ENCODE results near the gene RHO. TPM values are rescaled to one million over a fixed set of nuclear protein-coding genes. Genes with fewer than 3 reads are reported as not detected.

Gene RHO
- total RNA-seq, 1 experiment from 2014 or later, result not detected

DNA sequence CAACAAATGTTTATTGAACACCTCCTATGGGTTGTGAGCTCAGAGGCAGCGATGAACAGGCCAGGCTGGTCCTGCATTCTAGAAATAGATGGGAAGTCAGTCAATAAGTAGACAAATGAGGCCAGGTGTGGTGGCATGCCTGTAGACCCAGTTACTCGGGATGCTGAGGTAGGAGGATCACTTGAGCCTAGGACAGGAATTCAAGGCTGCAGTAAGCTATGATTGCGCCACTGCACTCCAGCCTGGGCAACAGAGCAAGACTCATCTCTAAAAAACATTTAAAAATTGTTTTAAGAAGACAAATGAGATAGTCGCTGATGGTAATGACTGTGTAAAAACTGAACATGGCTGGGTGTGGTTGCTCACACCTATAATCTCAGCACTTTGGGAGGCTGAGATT is 4.4 kb upstream of the RHO start:
- Histone ChIP-seq H3K9me2 (replicated peaks; ENCODE audit: low read length) (no peaks in the 10 kb centered on the region), H3K27ac (ENCODE audit: low read length) (no peak overlapping the region), H2AFZ (ENCODE audit: low read length) (no peak overlapping the region), H3K9ac (ENCODE audit: low read length) (no peak overlapping the region), H3K4me2 (ENCODE audit: low read length) (no peak overlapping the region), H3K4me3 (ENCODE audit: low read length) (no peak overlapping the region), H3K36me3 (ENCODE audit: low read depth, low read length) (no peaks in the 10 kb centered on the region), H4K20me1 (ENCODE audit: low read length) (no peaks in the 10 kb centered on the region), H3F3A (ENCODE audit: low read length, unreplicated experiment) (no peaks in the 10 kb centered on the region), H3K4me1 (ENCODE audit: insufficient read depth, low read length) (no peaks in the 10 kb centered on the region), H3K79me2 (ENCODE audit: low read length) (no peaks in the 10 kb centered on the region), H3K27me3 (ENCODE audit: low read length) (no peaks in the 10 kb centered on the region), H3K9me3 (ENCODE audit: low read length) (no peaks in the 10 kb centered on the region)
- TF ChIP-seq, protein P1, sequence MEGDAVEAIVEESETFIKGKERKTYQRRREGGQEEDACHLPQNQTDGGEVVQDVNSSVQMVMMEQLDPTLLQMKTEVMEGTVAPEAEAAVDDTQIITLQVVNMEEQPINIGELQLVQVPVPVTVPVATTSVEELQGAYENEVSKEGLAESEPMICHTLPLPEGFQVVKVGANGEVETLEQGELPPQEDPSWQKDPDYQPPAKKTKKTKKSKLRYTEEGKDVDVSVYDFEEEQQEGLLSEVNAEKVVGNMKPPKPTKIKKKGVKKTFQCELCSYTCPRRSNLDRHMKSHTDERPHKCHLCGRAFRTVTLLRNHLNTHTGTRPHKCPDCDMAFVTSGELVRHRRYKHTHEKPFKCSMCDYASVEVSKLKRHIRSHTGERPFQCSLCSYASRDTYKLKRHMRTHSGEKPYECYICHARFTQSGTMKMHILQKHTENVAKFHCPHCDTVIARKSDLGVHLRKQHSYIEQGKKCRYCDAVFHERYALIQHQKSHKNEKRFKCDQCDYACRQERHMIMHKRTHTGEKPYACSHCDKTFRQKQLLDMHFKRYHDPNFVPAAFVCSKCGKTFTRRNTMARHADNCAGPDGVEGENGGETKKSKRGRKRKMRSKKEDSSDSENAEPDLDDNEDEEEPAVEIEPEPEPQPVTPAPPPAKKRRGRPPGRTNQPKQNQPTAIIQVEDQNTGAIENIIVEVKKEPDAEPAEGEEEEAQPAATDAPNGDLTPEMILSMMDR (conservative IDR thresholded peaks at IDR 0.05; ENCODE audit: low read depth, low read length), result no peak
- TF ChIP-seq EZH2 (IDR thresholded peaks at IDR 0.05; ENCODE audit: low read length, unreplicated experiment) (no peak), EZH2phosphoT487 (IDR thresholded peaks at IDR 0.05; ENCODE audit: borderline replicate concordance, low read length) (no peak)
- ATAC-seq (no peak), DNase-seq (no peak)
- POLR2A ChIA-PET (ENCODE audit: unreplicated experiment), result interaction anchor here (0.7 kb wide), 1 partner anchor 586 kb away, joined by 3 read pairs; no protein-coding TSS in a partner anchor
- intact Hi-C loops (cut with micrococcal nuclease), result no loop called here
- BruUV-seq (replicated peaks), result no TSS peak
- CTCF ChIA-PET, result no interaction called here

DNA sequence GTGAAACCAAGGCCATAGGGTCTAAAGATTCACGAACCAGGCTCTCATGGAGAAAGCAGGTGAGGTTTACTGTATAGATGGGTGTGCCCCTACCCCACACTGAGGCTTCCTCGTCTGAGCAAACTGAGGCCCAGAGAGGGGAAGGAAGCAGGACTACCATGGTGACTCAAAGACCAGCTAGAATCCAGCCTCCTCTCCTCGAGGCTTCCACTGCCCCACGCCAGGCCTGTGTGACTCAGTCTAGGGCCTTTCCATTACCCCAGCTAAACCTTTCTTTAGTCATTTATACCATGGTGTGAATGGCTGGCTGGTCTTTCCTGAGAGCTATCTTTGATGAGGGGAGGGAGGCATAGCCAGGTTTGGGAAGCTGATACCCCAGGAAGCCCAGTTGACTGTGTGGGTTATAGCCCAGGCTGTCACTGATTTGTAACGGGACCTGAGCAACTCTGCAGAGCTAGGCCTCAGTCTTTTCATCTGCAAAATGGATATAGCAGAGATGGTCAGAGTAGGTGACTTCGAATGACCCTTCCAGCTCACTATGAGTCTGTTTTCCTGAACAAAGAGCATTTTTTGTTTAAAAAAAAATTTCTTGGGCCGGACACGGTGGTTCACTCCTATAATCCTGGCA is 3.0 kb upstream of the RHO start:
- no peak overlapping the region for H3K4me3 ChIP-seq (ENCODE audit: low read length)
- no peaks in the 10 kb centered on the region for H3K4me1 ChIP-seq (ENCODE audit: insufficient read depth, low read length)
- H3K9me3 ChIP-seq (ENCODE audit: low read length), result no peaks in the 10 kb centered on the region
- ChIA-PET POLR2A (ENCODE audit: unreplicated experiment) (no interaction called here), CTCF (no interaction called here)
- H3F3A ChIP-seq (ENCODE audit: low read length, unreplicated experiment), result no peaks in the 10 kb centered on the region
- no peaks in the 10 kb centered on the region for H4K20me1 ChIP-seq (ENCODE audit: low read length)
- ATAC-seq (no peak), DNase-seq (no peak)
- no peaks in the 10 kb centered on the region for H3K79me2 ChIP-seq (ENCODE audit: low read length)
- H3K36me3 ChIP-seq (ENCODE audit: low read depth, low read length), result no peaks in the 10 kb centered on the region
- no peaks in the 10 kb centered on the region for H3K27me3 ChIP-seq (ENCODE audit: low read length)
- TF ChIP-seq EZH2phosphoT487 (IDR thresholded peaks at IDR 0.05; ENCODE audit: borderline replicate concordance, low read length), result no peak
- TF ChIP-seq, protein P1 (conservative IDR thresholded peaks at IDR 0.05; ENCODE audit: low read depth, low read length), result no peak
- no peak for TF ChIP-seq EZH2 (IDR thresholded peaks at IDR 0.05; ENCODE audit: low read length, unreplicated experiment)
- H3K9ac ChIP-seq (ENCODE audit: low read length), result no peak overlapping the region
- intact Hi-C loops (cut with micrococcal nuclease), result no loop called here
- no peak overlapping the region for H2AFZ ChIP-seq (ENCODE audit: low read length)
- no peak overlapping the region for H3K27ac ChIP-seq (ENCODE audit: low read length)
- BruUV-seq (replicated peaks), result no TSS peak
- no peak overlapping the region for H3K4me2 ChIP-seq (ENCODE audit: low read length)
- H3K9me2 ChIP-seq (replicated peaks; ENCODE audit: low read length), result no peaks in the 10 kb centered on the region

DNA sequence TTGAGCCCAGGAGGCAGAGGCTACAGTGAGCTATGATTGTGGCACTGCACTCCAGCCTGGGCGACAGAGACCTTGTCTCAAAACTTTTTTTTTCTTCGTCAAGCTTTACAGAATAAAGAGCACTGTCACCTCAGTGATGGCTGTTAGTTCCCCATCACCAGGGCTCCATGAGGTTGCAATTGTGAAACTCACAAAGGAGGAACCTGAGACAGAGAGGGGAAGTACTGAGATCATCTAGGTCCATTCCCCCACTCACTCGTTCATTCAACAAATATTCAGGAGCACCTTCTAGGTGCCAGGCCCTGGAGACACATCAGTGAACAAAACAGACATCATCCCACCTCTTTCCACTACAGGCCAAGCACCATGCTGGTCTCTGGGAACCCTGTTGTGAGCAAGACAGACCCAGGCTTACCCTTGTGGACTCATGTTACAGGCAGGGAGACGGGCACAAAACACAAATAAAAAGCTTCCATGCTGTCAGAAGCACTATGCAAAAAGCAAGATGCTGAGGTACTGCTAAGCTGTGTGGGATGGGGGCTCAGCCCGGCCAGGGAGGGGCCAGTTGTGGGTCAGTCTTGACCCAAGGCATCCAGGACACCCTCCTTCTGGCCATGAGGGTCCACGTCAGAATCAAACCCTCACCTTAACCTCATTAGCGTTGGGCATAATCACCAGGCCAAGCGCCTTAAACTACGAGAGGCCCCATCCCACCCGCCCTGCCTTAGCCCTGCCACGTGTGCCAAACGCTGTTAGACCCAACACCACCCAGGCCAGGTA is 2.1 kb upstream of the RHO start:
- H4K20me1 ChIP-seq (ENCODE audit: low read length), result no peaks in the 10 kb centered on the region
- H3K9me2 ChIP-seq (replicated peaks; ENCODE audit: low read length), result no peaks in the 10 kb centered on the region
- ChIA-PET CTCF (no interaction called here), POLR2A (ENCODE audit: unreplicated experiment) (no interaction called here)
- H3K9me3 ChIP-seq (ENCODE audit: low read length), result no peaks in the 10 kb centered on the region
- no peak overlapping the region for H3K27ac ChIP-seq (ENCODE audit: low read length)
- DNase-seq, result no peak
- H3K4me2 ChIP-seq (ENCODE audit: low read length), result no peak overlapping the region
- H3K9ac ChIP-seq (ENCODE audit: low read length), result no peak overlapping the region
- H3K27me3 ChIP-seq (ENCODE audit: low read length), result no peaks in the 10 kb centered on the region
- no peak overlapping the region for H2AFZ ChIP-seq (ENCODE audit: low read length)
- no TSS peak for BruUV-seq (replicated peaks)
- TF ChIP-seq, protein P1 (conservative IDR thresholded peaks at IDR 0.05; ENCODE audit: low read depth, low read length), result no peak
- TF ChIP-seq EZH2phosphoT487 (IDR thresholded peaks at IDR 0.05; ENCODE audit: borderline replicate concordance, low read length) (no peak), EZH2 (IDR thresholded peaks at IDR 0.05; ENCODE audit: low read length, unreplicated experiment) (no peak)
- H3F3A ChIP-seq (ENCODE audit: low read length, unreplicated experiment), result no peaks in the 10 kb centered on the region
- intact Hi-C loops (cut with micrococcal nuclease), result no loop called here
- no peak overlapping the region for H3K4me3 ChIP-seq (ENCODE audit: low read length)
- ATAC-seq, result no peak
- H3K36me3 ChIP-seq (ENCODE audit: low read depth, low read length), result no peaks in the 10 kb centered on the region
- no peaks in the 10 kb centered on the region for H3K79me2 ChIP-seq (ENCODE audit: low read length)
- no peaks in the 10 kb centered on the region for H3K4me1 ChIP-seq (ENCODE audit: insufficient read depth, low read length)

Data from PC-3 (cell line).